ENCODE measurements around the gene CPEB2.

The CPEB2 gene

DNA sequence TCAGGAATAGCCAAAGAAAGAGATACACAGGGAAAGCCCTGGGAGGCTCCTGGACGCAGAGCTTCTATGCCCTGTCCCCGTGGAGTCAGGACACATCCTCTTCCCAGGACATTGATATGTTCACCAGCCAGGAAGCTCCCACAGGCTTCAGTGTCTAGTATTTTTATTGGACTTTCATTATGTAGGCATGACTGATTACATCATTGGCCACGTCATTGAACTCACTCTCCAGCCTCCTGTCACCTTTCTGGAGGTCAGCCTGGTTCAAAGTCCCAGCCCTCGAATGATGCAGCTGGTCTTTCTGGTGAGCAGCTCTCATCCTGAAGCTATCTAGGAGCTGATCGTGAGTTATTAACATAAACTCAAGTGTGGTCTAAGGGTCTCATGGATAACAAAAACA lies 104.1 kb downstream of the CPEB2 start:
- Histone ChIP-seq H3K36me3 (ENCODE audit: control insufficient read depth in 2 of 2, insufficient read depth in 2 of 2, low read length in 2 of 2) (no peaks in the 10 kb centered on the region), H3K27me3 (ENCODE audit: control insufficient read depth in 2 of 2, insufficient read depth in 2 of 2, low read length in 2 of 2) (no peaks in the 10 kb centered on the region), H3K4me3 (ENCODE audit: low read length in 2 of 2) (no peak overlapping the region), H3K4me1 (ENCODE audit: control insufficient read depth in 2 of 2, insufficient read depth in 2 of 2, low read length in 2 of 2) (no peaks in the 10 kb centered on the region), H3K27ac (ENCODE audit: low read depth in 2 of 2, low read length in 2 of 2) (no peak overlapping the region), H3K9ac (ENCODE audit: low read depth in 1 of 2, low read length in 2 of 2) (no peak overlapping the region), H3K9me3 (ENCODE audit: control insufficient read depth in 2 of 2, low read length in 2 of 2) (no peaks in the 10 kb centered on the region)

DNA sequence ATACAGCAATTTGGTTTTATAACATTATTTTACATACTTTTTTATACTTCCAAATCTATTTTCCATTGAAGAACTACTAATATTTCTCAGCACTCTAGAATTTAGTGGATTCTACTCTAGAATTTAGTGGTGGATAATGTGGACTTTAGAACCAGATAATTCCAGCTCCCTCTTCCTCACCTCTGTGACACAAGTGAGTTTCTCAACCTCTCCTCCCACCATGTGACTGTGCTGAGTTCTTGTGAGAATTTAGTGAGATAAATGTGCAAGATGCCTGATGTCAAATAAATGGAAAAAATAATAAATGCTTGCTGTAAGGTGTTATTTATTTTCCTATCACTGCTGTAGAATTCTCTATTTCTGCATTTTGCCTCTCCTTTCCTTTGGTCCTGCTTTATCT lies 107.3 kb downstream of the CPEB2 start:
- no peaks in the 10 kb centered on the region for H3K4me1 ChIP-seq (ENCODE audit: control insufficient read depth in 2 of 2, insufficient read depth in 2 of 2, low read length in 2 of 2)
- no peaks in the 10 kb centered on the region for H3K27me3 ChIP-seq (ENCODE audit: control insufficient read depth in 2 of 2, insufficient read depth in 2 of 2, low read length in 2 of 2)
- H3K36me3 ChIP-seq (ENCODE audit: control insufficient read depth in 2 of 2, insufficient read depth in 2 of 2, low read length in 2 of 2) = no peaks in the 10 kb centered on the region
- peak overlapping the region in 1 of 2 donors; percentile 26 for H3K27ac ChIP-seq (ENCODE audit: low read depth in 2 of 2, low read length in 2 of 2)
- no peaks in the 10 kb centered on the region for H3K9me3 ChIP-seq (ENCODE audit: control insufficient read depth in 2 of 2, low read length in 2 of 2)
- H3K4me3 ChIP-seq (ENCODE audit: low read length in 2 of 2) = no peak overlapping the region
- no peak overlapping the region for H3K9ac ChIP-seq (ENCODE audit: low read depth in 1 of 2, low read length in 2 of 2)

DNA sequence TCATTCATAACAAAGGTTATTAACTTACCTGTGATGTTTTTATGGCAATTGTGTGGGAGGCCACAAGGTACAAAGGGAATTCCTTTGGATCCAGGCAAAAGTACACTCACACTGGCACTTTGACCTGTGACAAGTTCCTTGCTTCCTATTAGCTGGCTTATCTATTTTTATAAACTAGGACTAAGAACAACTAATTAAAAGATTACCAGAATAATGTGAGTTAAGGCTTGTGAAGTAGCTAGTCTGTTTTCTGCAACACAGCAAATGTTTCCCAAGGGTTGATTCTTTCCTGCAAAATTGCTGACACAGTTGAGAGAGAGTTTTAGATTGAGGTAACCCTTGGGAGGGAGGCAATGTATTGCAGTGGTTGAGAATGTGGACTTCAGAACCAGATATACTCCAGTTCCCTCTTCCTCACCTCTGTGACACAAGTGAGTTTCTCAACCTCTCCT lies 107.9 kb downstream of the CPEB2 start:
- Histone ChIP-seq H3K27ac (ENCODE audit: low read depth in 2 of 2, low read length in 2 of 2) (peak overlapping the region in 1 of 2 donors; percentile 26), H3K9ac (ENCODE audit: low read depth in 1 of 2, low read length in 2 of 2) (no peak overlapping the region)

DNA sequence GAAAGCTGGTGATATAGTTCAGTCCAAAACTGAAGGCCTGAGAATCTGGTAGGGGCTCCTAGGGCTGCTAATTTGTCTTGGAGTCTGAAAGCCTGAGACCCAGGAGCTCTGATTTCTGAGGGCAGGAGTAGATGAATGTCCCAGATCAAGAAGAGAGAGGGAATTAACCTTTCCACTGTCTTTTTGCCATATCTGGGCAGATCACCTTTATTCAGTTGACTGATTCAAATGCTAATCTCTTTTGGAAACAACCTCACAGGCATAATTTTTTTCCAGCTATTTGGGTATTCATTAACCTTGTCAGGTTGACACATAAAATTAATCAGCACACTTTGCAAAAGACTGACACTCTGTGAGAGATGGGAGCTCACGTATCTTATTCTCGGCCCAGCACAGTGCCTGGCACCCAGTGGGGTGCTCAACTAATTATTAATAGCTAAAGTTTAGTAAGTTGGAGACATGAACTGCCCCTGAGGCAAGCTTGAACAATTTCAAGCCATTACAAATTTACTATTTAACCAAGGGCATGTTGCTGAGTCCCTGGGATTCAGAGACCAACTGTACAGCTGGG lies 114.3 kb downstream of the CPEB2 start:
- Histone ChIP-seq H3K27me3 (ENCODE audit: control insufficient read depth in 2 of 2, insufficient read depth in 2 of 2, low read length in 2 of 2) (no peaks in the 10 kb centered on the region), H3K4me1 (ENCODE audit: control insufficient read depth in 2 of 2, insufficient read depth in 2 of 2, low read length in 2 of 2) (no peaks in the 10 kb centered on the region), H3K27ac (ENCODE audit: low read depth in 2 of 2, low read length in 2 of 2) (no peak overlapping the region), H3K36me3 (ENCODE audit: control insufficient read depth in 2 of 2, insufficient read depth in 2 of 2, low read length in 2 of 2) (no peaks in the 10 kb centered on the region), H3K9me3 (ENCODE audit: control insufficient read depth in 2 of 2, low read length in 2 of 2) (no peaks in the 10 kb centered on the region), H3K9ac (ENCODE audit: low read depth in 1 of 2, low read length in 2 of 2) (no peak overlapping the region), H3K4me3 (ENCODE audit: low read length in 2 of 2) (no peak overlapping the region)

More for the DNA sequence above, 107.9 kb downstream of the CPEB2 start:
- H3K36me3 ChIP-seq (ENCODE audit: control insufficient read depth in 2 of 2, insufficient read depth in 2 of 2, low read length in 2 of 2) = no peaks in the 10 kb centered on the region
- no peaks in the 10 kb centered on the region for H3K27me3 ChIP-seq (ENCODE audit: control insufficient read depth in 2 of 2, insufficient read depth in 2 of 2, low read length in 2 of 2)
- no peaks in the 10 kb centered on the region for H3K4me1 ChIP-seq (ENCODE audit: control insufficient read depth in 2 of 2, insufficient read depth in 2 of 2, low read length in 2 of 2)
- no peaks in the 10 kb centered on the region for H3K9me3 ChIP-seq (ENCODE audit: control insufficient read depth in 2 of 2, low read length in 2 of 2)
- H3K4me3 ChIP-seq (ENCODE audit: low read length in 2 of 2) = no peak overlapping the region

DNA sequence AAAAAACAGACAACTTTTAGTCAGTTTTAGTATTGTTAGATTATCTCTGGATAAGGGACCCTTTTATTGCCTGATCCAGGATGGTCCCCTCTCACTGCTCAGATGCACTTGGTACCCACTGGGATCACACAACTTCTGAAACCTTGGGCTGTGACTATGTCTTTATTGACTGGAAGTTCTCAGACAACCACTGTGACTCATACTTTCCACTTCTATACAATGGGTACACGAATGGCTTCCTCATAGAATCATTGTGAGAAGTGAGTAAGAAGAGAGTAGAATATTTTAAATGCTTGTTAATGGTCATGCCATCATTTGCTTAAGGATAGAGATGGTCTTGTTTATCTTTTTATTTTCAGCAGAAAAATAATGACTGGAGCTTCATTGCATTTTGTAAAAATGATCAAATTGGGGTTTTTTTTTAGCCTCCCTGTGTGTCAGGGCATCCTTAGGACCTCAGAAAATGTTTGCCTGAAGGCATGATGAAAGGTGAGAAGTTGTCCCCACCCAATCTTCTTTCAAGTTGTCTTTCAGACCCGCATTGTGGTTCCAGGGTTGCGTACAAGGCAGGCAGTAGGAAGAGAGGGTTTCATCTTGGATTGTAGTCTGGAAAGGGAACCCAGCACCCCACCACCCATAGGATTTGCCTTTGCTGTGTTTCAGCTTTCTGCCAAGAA lies 115.1 kb downstream of the CPEB2 start:
- Histone ChIP-seq H3K4me1 (ENCODE audit: control insufficient read depth in 2 of 2, insufficient read depth in 2 of 2, low read length in 2 of 2) (no peaks in the 10 kb centered on the region), H3K36me3 (ENCODE audit: control insufficient read depth in 2 of 2, insufficient read depth in 2 of 2, low read length in 2 of 2) (no peaks in the 10 kb centered on the region), H3K9me3 (ENCODE audit: control insufficient read depth in 2 of 2, low read length in 2 of 2) (no peaks in the 10 kb centered on the region), H3K9ac (ENCODE audit: low read depth in 1 of 2, low read length in 2 of 2) (no peak overlapping the region), H3K27me3 (ENCODE audit: control insufficient read depth in 2 of 2, insufficient read depth in 2 of 2, low read length in 2 of 2) (no peaks in the 10 kb centered on the region), H3K27ac (ENCODE audit: low read depth in 2 of 2, low read length in 2 of 2) (no peak overlapping the region), H3K4me3 (ENCODE audit: low read length in 2 of 2) (no peak overlapping the region)

DNA sequence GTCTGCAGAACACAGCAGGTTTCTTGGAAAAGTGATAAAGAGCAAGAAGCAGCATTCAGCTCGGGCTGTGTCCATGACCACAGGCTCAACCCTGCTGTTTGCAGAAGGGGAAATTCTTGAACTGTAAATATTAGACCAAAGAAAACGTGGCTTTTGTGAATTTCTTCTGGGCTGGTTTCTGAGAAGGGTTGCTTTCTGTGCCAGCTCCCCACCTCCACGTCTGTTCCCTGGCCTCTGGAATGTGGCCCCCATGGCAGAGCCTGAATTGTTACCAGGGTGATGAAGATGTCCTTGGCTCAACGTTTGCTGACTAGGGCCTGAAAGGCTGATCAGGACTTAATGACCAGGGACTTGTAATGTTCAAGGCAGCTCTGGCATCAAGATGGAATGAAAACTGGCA lies 116.0 kb downstream of the CPEB2 start:
- no peaks in the 10 kb centered on the region for H3K4me1 ChIP-seq (ENCODE audit: control insufficient read depth in 2 of 2, insufficient read depth in 2 of 2, low read length in 2 of 2)
- no peaks in the 10 kb centered on the region for H3K9me3 ChIP-seq (ENCODE audit: control insufficient read depth in 2 of 2, low read length in 2 of 2)
- no peak overlapping the region for H3K27ac ChIP-seq (ENCODE audit: low read depth in 2 of 2, low read length in 2 of 2)
- no peak overlapping the region for H3K9ac ChIP-seq (ENCODE audit: low read depth in 1 of 2, low read length in 2 of 2)
- no peaks in the 10 kb centered on the region for H3K27me3 ChIP-seq (ENCODE audit: control insufficient read depth in 2 of 2, insufficient read depth in 2 of 2, low read length in 2 of 2)
- no peaks in the 10 kb centered on the region for H3K36me3 ChIP-seq (ENCODE audit: control insufficient read depth in 2 of 2, insufficient read depth in 2 of 2, low read length in 2 of 2)
- H3K4me3 ChIP-seq (ENCODE audit: low read length in 2 of 2) = no peak overlapping the region

All from mucosa of rectum (tissue), 2 donors.